Lung (tissue), 12 donors: ENCODE data around the gene PLSCR1. TPM values are rescaled to one million over a fixed set of nuclear protein-coding genes. Genes with fewer than 3 reads are reported as not detected.

Source experiments
- ATAC-seq: fragments of 200-7000 bp; cut with Tn5 transposase; one replicate; pipeline ENCODE4 v1.9.1; 2020; ENCODE audit warnings: moderate number of reproducible peaks; ENCODE audit not compliant: insufficient read depth, low FRiP score
- DNase-seq, 3 donors: peaks; one replicate each; pipeline ENCODE4 v3.0.0-alpha.2; 2013 to 2017
- H3K27ac ChIP-seq, 2 donors: one replicate each; pipeline ENCODE4 v1.5.1; 2013; ENCODE audit warnings: mild to moderate bottlenecking in 2 of 2, moderate library complexity in 2 of 2, control low read depth in 1 of 2, inconsistent platforms in 1 of 2, low read depth in 1 of 2, low read length in 1 of 2
- H3K27me3 ChIP-seq, 3 donors: one replicate each; pipeline ENCODE4 v1.5.1; 2013; ENCODE audit warnings: low read length in 2 of 3; ENCODE audit not compliant: control insufficient read depth in 3 of 3, insufficient read depth in 3 of 3
- H3K36me3 ChIP-seq, 4 donors: one replicate each; pipeline ENCODE4 v1.5.1; 2013; ENCODE audit warnings: low read length in 4 of 4, mild to moderate bottlenecking in 1 of 4, moderate library complexity in 1 of 4; ENCODE audit not compliant: control insufficient read depth in 4 of 4, insufficient read depth in 4 of 4
- H3K4me1 ChIP-seq, 5 donors: one replicate each; pipeline ENCODE4 v1.5.1; 2013; ENCODE audit warnings: low read length in 5 of 5, mild to moderate bottlenecking in 2 of 5, moderate library complexity in 1 of 5; ENCODE audit not compliant: control insufficient read depth in 5 of 5, insufficient read depth in 5 of 5
- H3K4me3 ChIP-seq: one replicate; pipeline ENCODE4 v1.5.1; 2013; ENCODE audit warnings: mild to moderate bottlenecking, control low read depth, moderate library complexity
- H3K9ac ChIP-seq, 2 donors: one replicate each; pipeline ENCODE4 v1.5.1; 2013; ENCODE audit warnings: low read length in 2 of 2, control low read depth in 1 of 2; ENCODE audit not compliant: insufficient read depth in 1 of 2
- H3K9me3 ChIP-seq, 4 donors: one replicate each; pipeline ENCODE4 v1.5.1; 2013; ENCODE audit warnings: low read length in 3 of 4, mild to moderate bottlenecking in 1 of 4, moderate library complexity in 1 of 4; ENCODE audit not compliant: control insufficient read depth in 4 of 4, insufficient read depth in 3 of 4
- WGBS, 2 donors: extraction: QIAGEN DNeasy Blood & Tissue Kit; methylation state at CpG; one replicate each; pipeline ENCODE4 v1.1.7; 2013; 5-methylcytosine and 5-hydroxymethylcytosine counted together
- polyA plus RNA-seq, 2 donors: library from polyadenylated mRNA; stranded (reverse); fragments of 200-250 nt; gene quantifications; one replicate each; pipeline ENCODE4 v1.2.1, GENCODE V29; 2013
- total RNA-seq, 2 donors: library from RNA; depleted of rRNA in 1 of 2; stranded (reverse); fragments of >200 nt in 1 of 2; gene quantifications; one replicate each; pipeline ENCODE4 v1.2.1, GENCODE V29; 2014 to 2021
- TF ChIP-seq, protein P1 (sequence below): IDR thresholded peaks from 2 replicates; pipeline ENCODE4 v1.5.1; 2012; ENCODE audit warnings: mild to moderate bottlenecking; ENCODE audit errors: control extremely low read depth, extremely low read depth
- donor health status: control.
- donor health status: control.
- donor health status: Bipolar disorder and iron deficiency.
- donor health status: healthy.
- donor health status: DM: yes; HTN: yes; CAD: no.

The PLSCR1 gene
- total and polyA plus RNA-seq, 4 donors, result 38.6 to 211 (median 108) TPM

DNA sequence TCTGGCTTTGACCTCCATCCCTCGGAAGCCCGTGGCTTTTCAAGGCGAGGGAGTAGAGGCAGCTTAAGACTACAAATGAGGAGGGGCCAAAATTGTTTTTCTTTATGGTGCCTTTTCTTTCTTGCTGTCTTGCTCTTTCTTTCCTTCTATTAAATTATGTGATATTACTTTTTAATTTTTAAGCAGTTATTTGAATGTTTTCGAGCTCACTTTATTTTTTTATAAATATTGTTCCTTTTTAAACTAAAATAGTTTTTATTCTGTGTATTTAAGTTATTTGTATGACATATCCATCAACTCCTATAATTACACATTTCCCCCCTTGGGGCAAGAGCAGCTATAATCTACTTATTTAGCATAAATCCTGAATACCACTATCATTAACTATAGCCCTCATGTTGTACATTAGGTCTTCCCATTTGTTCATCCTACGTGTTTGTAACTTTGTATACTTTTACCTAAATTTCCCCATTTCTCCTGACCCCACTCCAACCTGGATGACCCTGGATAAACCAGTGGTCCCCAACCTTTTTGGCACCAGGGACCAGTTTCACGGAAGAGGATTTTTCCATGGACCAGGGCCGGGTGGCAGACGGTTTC lies 622 bp upstream of the PLSCR1 start:
- 54 to 56% methylated on average over 8 of the region's 8 CpGs for WGBS, 2 donors
- Histone ChIP-seq H3K9me3 (no peaks in the 10 kb centered on the region), H3K9ac (peak overlapping the region; percentile 63 to 78), H3K4me1 (peaks cover 0 to 25% (median 9%) of the 10 kb centered on the region in 5 donors), H3K36me3 (no peaks in the 10 kb centered on the region), H3K27me3 (no peaks in the 10 kb centered on the region), H3K4me3 (peak overlapping the region; percentile 84), H3K27ac (peak overlapping the region in 1 of 2 donors; percentile 99)
- DNase-seq (no peak), ATAC-seq (no peak)
- TF ChIP-seq, protein P1, sequence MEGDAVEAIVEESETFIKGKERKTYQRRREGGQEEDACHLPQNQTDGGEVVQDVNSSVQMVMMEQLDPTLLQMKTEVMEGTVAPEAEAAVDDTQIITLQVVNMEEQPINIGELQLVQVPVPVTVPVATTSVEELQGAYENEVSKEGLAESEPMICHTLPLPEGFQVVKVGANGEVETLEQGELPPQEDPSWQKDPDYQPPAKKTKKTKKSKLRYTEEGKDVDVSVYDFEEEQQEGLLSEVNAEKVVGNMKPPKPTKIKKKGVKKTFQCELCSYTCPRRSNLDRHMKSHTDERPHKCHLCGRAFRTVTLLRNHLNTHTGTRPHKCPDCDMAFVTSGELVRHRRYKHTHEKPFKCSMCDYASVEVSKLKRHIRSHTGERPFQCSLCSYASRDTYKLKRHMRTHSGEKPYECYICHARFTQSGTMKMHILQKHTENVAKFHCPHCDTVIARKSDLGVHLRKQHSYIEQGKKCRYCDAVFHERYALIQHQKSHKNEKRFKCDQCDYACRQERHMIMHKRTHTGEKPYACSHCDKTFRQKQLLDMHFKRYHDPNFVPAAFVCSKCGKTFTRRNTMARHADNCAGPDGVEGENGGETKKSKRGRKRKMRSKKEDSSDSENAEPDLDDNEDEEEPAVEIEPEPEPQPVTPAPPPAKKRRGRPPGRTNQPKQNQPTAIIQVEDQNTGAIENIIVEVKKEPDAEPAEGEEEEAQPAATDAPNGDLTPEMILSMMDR, result no peak

DNA sequence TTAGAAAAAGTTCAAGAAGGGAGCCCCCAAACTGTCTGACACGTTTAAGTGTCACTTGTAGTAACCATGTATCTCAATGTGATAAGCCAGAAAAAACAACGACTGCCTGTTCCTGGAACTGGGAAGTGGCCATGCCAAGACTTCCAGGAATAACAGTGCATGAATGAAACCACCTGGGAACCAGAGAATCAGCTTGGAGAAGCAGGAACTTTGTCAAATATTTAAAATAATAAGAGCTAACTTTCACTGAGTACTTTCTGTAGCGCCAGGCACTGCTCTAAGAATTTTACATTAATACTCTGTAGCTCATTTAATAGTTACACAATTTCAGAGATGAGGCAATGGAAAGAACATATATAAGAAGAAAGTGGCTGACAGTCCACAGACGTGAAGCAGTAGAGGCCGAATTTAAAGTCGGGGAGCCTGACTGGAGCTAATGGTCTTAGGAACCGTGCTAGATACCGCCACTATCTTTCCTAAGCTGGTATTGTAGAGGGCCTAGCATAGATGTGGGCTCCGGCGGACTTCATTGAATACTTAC lies 876 bp downstream of the PLSCR1 start:
- H3K4me1 ChIP-seq, result peaks cover 3 to 25% (median 10%) of the 10 kb centered on the region in 5 donors

DNA sequence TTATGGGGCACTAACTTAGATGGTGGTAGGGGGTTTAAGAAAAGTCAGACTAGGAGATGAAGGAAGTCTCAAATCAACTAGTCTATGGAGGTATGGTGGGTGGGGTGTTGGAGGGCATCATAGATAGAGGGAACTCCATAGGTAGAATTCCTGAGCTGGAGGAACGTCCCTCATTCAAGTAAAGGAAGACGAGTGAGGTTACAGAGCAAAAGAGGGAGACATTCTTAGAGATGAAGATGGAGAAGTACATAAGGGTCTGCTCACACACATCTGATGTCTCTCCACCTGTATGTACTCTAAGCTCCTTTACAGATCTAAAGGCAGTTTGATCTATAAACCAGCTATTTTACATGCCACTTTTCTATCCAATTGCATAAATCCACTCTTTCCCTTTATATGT lies 1.4 kb downstream of the PLSCR1 start:
- peaks cover 3 to 25% (median 10%) of the 10 kb centered on the region in 5 donors for H3K4me1 ChIP-seq
- H3K9ac ChIP-seq, result peak overlapping the region; percentile 63 to 78
- peak overlapping the region; percentile 44 for H3K4me3 ChIP-seq
- ATAC-seq, result no peak
- DNase-seq, result no peak
- H3K36me3 ChIP-seq, result peaks cover 0 to 3% (median 0%) of the 10 kb centered on the region in 4 donors
- WGBS, 2 donors, result 23 to 35% methylated on average over 2 of the region's 2 CpGs
- H3K9me3 ChIP-seq, result no peaks in the 10 kb centered on the region
- peak overlapping the region in 1 of 2 donors; percentile 94 for H3K27ac ChIP-seq
- H3K27me3 ChIP-seq, result no peaks in the 10 kb centered on the region
- TF ChIP-seq, protein P1, result no peak

More for the DNA sequence above, 876 bp downstream of the PLSCR1 start:
- TF ChIP-seq, protein P1, result no peak
- peak overlapping the region; percentile 94 to 99 for H3K27ac ChIP-seq
- H3K4me3 ChIP-seq, result peak overlapping the region; percentile 84
- ATAC-seq (no peak), DNase-seq (peak; percentile 64 to 86 (median 83))
- H3K9me3 ChIP-seq, result no peaks in the 10 kb centered on the region
- H3K27me3 ChIP-seq, result no peaks in the 10 kb centered on the region
- H3K9ac ChIP-seq, result peak overlapping the region; percentile 63 to 78
- 5 to 7% methylated on average over 10 of the region's 10 CpGs for WGBS, 2 donors
- peaks cover 0 to 3% (median 0%) of the 10 kb centered on the region in 4 donors for H3K36me3 ChIP-seq
